ENCODE results near the gene EYS.

- TF ChIP-seq, protein P1, sequence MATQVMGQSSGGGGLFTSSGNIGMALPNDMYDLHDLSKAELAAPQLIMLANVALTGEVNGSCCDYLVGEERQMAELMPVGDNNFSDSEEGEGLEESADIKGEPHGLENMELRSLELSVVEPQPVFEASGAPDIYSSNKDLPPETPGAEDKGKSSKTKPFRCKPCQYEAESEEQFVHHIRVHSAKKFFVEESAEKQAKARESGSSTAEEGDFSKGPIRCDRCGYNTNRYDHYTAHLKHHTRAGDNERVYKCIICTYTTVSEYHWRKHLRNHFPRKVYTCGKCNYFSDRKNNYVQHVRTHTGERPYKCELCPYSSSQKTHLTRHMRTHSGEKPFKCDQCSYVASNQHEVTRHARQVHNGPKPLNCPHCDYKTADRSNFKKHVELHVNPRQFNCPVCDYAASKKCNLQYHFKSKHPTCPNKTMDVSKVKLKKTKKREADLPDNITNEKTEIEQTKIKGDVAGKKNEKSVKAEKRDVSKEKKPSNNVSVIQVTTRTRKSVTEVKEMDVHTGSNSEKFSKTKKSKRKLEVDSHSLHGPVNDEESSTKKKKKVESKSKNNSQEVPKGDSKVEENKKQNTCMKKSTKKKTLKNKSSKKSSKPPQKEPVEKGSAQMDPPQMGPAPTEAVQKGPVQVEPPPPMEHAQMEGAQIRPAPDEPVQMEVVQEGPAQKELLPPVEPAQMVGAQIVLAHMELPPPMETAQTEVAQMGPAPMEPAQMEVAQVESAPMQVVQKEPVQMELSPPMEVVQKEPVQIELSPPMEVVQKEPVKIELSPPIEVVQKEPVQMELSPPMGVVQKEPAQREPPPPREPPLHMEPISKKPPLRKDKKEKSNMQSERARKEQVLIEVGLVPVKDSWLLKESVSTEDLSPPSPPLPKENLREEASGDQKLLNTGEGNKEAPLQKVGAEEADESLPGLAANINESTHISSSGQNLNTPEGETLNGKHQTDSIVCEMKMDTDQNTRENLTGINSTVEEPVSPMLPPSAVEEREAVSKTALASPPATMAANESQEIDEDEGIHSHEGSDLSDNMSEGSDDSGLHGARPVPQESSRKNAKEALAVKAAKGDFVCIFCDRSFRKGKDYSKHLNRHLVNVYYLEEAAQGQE (IDR thresholded peaks at IDR 0.05; ENCODE audit: insufficient read depth in 1 of 2, low read depth in 2 of 2, low read length in 2 of 2): no peak
- TF ChIP-seq TAF1 (IDR thresholded peaks at IDR 0.05; ENCODE audit: borderline replicate concordance, insufficient read depth, low read length): no peak
- no peak for TF ChIP-seq POLR2AphosphoS5 (IDR thresholded peaks at IDR 0.05; ENCODE audit: low read depth, low read length)
Measured at GRCh38 chr6:63886341-63886740, 1820.7 kb downstream of the EYS start.
